Measurements from ENCODE around the gene GAK. TPM values are rescaled to one million over a fixed set of nuclear protein-coding genes. Genes with fewer than 3 reads are reported as not detected.
"Not testable (repeated sequence)": the region's sequence is repeated elsewhere in the genome, so short reads cannot be mapped to it uniquely, and the experiment has no call there.

The GAK gene
- polyA plus RNA-seq (18.4 to 25.3 TPM (median 19.4 TPM) in 3 replicates), polyA minus RNA-seq (34.8 to 48.1 TPM (median 46.7 TPM) in 3 replicates)
- 25.4 TPM for polyA plus RNA-seq (2011; ENCODE audit: low read depth)
- 11.3 and 19.6 TPM in 2 replicates for polyA plus RNA-seq (2011; cell fraction: cytosol; rRNA removed)
- polyA plus RNA-seq (2011; cell fraction: nucleus; rRNA removed): 69.7 and 92.6 TPM in 2 replicates
- polyA plus RNA-seq (2012; ENCODE audit: low replicate concordance): 38.4 and 49.3 TPM in 2 replicates
- polyA minus RNA-seq (2011; cell fraction: cytosol; rRNA and poly(A)+ RNA removed): 55.8 TPM
- 57.9 and 68.0 TPM in 2 replicates for polyA minus RNA-seq (2011; cell fraction: nucleus; rRNA and poly(A)+ RNA removed)

DNA sequence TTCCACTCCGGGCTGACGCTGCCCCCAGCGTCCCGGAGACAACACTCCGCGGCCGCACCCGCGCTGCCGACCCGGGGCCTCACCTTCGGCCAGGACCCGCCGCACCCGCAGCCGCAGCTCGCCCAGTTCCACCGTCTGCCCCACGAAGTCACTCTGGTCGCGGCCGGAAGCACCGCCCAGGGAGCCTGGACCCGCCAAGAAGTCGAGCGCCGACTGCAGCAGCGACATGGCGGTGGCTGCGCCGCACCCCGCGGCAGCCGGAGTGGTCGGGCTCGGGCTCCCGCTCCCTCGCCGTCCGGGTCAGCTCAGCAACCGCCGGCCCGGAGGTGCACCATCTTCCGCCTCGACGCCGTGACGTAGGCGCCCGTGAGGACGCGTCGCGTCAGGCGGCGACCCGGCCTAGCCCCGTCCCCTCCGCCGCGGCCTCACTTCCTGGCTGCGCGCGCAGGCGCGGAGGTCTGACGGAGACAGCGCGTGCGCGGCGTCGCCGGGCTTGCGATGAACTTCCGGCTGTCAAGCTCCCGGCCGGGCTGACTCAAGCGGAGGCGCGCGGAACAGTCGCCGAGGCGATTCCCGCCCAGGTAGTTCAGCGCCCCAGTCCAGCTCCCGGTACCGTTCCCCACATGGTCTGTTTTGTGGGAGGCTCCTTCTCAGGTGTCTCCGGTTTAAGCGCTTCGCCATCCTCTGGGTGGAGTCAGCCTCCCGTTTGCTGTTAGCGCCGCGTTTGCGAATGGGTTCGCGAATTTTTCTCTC is at the start of gene GAK, which contains the start of gene TMEM175:
TSS of gene GAK (minus strand) at position 357 of the 753 bp plus-strand sequence. CDS start at position 228, 129 bp downstream.
TSS of gene TMEM175 (plus strand) at position 501 of the 753 bp plus-strand sequence. CDS start 15,280 bp downstream, outside the sequence.
- H3K4me2 ChIP-seq (ENCODE audit: control insufficient read depth, extremely low read depth, insufficient read depth, low read depth, low read length): peak within 1 kb of the TSS; percentile 99
- H3K36me3 ChIP-seq (ENCODE audit: control insufficient read depth in 2 of 2, extremely low read depth in 1 of 2, insufficient read depth in 2 of 2, low read length in 2 of 2): peaks cover 0 to 4% of the 10 kb centered on the region in 2 experiments
- H2AFZ ChIP-seq (ENCODE audit: control insufficient read depth, low read length): peak within 1 kb of the TSS; percentile 95
- dilution Hi-C loops (cut with MboI; ENCODE audit: extremely low pct_ligation_motif_present, low sequenced_read_pairs): no loop called here
- peaks cover 50% of the 10 kb centered on the region for H3K79me2 ChIP-seq (ENCODE audit: control insufficient read depth, insufficient read depth, low read length)
- peaks cover 11% of the 10 kb centered on the region for H4K20me1 ChIP-seq (ENCODE audit: control insufficient read depth, extremely low read depth, insufficient read depth, low read length)
- peak within 1 kb of the TSS; percentile 74 to 81 (median 81) for H3K4me3 ChIP-seq (ENCODE audit: control insufficient read depth in 2 of 3, extremely low read depth in 1 of 3, insufficient read depth in 2 of 3, low read depth in 1 of 3, low read length in 3 of 3)
- H3K27me3 ChIP-seq (ENCODE audit: control insufficient read depth, extremely low read depth, insufficient read depth, low read length): no peaks in the 10 kb centered on the region
- H3K9ac ChIP-seq (ENCODE audit: control insufficient read depth, extremely low read depth, insufficient read depth, low read length): peak within 1 kb of the TSS; percentile 97
- peaks cover 2% of the 10 kb centered on the region for H3K9me1 ChIP-seq (ENCODE audit: control insufficient read depth, extremely low read depth, insufficient read depth, low read length)
- peak; percentile 77 for DNase-seq (ENCODE audit: low read depth, low spot score)
- H3K27ac ChIP-seq (ENCODE audit: control insufficient read depth, insufficient read depth, low read length): peak within 1 kb of the TSS; percentile 87
- no peak for FAIRE-seq
- H3K4me1 ChIP-seq (ENCODE audit: control insufficient read depth, extremely low read depth, insufficient read depth, low read length): peaks cover 22% of the 10 kb centered on the region
- no peaks in the 10 kb centered on the region for H3K9me3 ChIP-seq (ENCODE audit: control insufficient read depth, low read depth, low read length)
- TF ChIP-seq, protein P1, sequence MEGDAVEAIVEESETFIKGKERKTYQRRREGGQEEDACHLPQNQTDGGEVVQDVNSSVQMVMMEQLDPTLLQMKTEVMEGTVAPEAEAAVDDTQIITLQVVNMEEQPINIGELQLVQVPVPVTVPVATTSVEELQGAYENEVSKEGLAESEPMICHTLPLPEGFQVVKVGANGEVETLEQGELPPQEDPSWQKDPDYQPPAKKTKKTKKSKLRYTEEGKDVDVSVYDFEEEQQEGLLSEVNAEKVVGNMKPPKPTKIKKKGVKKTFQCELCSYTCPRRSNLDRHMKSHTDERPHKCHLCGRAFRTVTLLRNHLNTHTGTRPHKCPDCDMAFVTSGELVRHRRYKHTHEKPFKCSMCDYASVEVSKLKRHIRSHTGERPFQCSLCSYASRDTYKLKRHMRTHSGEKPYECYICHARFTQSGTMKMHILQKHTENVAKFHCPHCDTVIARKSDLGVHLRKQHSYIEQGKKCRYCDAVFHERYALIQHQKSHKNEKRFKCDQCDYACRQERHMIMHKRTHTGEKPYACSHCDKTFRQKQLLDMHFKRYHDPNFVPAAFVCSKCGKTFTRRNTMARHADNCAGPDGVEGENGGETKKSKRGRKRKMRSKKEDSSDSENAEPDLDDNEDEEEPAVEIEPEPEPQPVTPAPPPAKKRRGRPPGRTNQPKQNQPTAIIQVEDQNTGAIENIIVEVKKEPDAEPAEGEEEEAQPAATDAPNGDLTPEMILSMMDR (optimal IDR thresholded peaks at IDR 0.05 in 1 of 3, IDR thresholded peaks at IDR 0.05 in 1 of 3, conservative IDR thresholded peaks at IDR 0.05 in 1 of 3; ENCODE audit: extremely low read depth in 1 of 3, insufficient read depth in 2 of 3, low read length in 3 of 3): no peak

DNA sequence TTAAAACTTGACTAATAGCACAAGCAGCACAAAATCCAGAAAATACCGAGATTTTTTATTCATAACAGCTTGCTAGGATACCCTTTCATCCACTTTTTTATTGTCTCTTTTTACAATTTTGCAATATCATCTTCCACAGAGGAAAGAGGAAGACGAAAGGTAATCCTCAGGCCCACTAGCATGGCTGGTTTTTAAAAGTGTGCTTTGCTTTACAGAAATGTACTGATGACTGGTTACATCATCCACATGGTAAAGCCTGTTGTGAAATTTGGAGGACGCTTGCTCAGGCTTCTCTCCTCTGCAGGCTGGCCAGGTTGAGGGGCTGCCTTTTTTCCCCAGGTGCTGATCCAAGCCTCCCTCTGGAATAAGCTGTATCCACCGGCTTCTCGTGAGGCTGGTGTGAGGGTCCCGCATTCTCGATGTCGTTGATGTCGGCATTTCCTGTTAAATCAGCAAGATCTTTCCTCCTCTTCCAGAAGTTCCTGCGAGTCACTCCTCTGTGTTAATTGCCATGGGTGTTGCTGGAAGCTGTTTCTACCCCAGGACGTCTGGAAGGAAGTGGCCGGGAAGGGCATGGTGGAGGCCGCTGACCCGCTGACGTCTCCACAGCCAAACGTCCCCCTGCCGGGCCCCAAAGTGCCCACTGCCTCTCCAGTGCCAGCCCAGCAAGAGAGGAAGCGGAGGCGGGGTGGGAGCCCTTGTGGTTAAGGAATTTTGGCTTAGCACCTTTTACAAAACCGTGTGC is 47.0 kb upstream of the GAK start:
- Histone ChIP-seq H3K4me3 (ENCODE audit: control insufficient read depth in 2 of 3, extremely low read depth in 1 of 3, insufficient read depth in 2 of 3, low read depth in 1 of 3, low read length in 3 of 3) (no peak overlapping the region), H3K4me2 (ENCODE audit: control insufficient read depth, extremely low read depth, insufficient read depth, low read depth, low read length) (no peak overlapping the region), H2AFZ (ENCODE audit: control insufficient read depth, low read length) (no peak overlapping the region), H3K4me1 (ENCODE audit: control insufficient read depth, extremely low read depth, insufficient read depth, low read length) (no peaks in the 10 kb centered on the region), H3K27ac (ENCODE audit: control insufficient read depth, insufficient read depth, low read length) (no peak overlapping the region), H3K79me2 (ENCODE audit: control insufficient read depth, insufficient read depth, low read length) (no peaks in the 10 kb centered on the region), H3K27me3 (ENCODE audit: control insufficient read depth, extremely low read depth, insufficient read depth, low read length) (peaks cover 4% of the 10 kb centered on the region), H3K9ac (ENCODE audit: control insufficient read depth, extremely low read depth, insufficient read depth, low read length) (no peak overlapping the region), H3K9me1 (ENCODE audit: control insufficient read depth, extremely low read depth, insufficient read depth, low read length) (no peaks in the 10 kb centered on the region), H3K9me3 (ENCODE audit: control insufficient read depth, low read depth, low read length) (no peaks in the 10 kb centered on the region), H4K20me1 (ENCODE audit: control insufficient read depth, extremely low read depth, insufficient read depth, low read length) (no peaks in the 10 kb centered on the region), H3K36me3 (ENCODE audit: control insufficient read depth in 2 of 2, extremely low read depth in 1 of 2, insufficient read depth in 2 of 2, low read length in 2 of 2) (no peaks in the 10 kb centered on the region)
- dilution Hi-C loops (cut with MboI; ENCODE audit: extremely low pct_ligation_motif_present, low sequenced_read_pairs): no loop called here
- no peak for FAIRE-seq
- no peak for DNase-seq (ENCODE audit: low read depth, low spot score)
- no peak for TF ChIP-seq EZH2 (IDR thresholded peaks at IDR 0.05; ENCODE audit: low read length)
- TF ChIP-seq, protein P1 (optimal IDR thresholded peaks at IDR 0.05 in 1 of 3, IDR thresholded peaks at IDR 0.05 in 1 of 3, conservative IDR thresholded peaks at IDR 0.05 in 1 of 3; ENCODE audit: extremely low read depth in 1 of 3, insufficient read depth in 2 of 3, low read length in 3 of 3): no peak

DNA sequence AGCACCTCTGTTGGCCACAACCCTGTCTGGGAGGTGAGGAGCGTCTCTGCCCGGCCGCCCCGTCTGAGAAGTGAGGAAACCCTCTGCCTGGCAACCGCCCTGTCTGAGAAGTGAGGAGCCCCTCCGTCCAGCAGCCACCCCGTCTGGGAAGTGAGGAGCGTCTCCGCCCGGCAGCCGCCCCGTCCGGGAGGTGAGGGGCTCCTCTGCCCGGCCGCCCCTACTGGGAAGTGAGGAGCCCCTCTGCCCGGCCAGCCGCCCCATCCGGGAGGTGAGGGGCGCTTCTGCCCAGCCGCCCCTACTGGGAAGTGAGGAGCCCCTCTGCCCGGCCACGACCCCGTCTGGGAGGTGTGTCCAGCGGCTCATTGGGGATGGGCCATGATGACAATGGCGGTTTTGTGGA is 43.9 kb upstream of the GAK start:
- H4K20me1 ChIP-seq (ENCODE audit: control insufficient read depth, extremely low read depth, insufficient read depth, low read length); dilution Hi-C loops (cut with MboI; ENCODE audit: extremely low pct_ligation_motif_present, low sequenced_read_pairs); H3K27ac ChIP-seq (ENCODE audit: control insufficient read depth, insufficient read depth, low read length); H3K27me3 ChIP-seq (ENCODE audit: control insufficient read depth, extremely low read depth, insufficient read depth, low read length); H3K79me2 ChIP-seq (ENCODE audit: control insufficient read depth, insufficient read depth, low read length); FAIRE-seq; H3K9me1 ChIP-seq (ENCODE audit: control insufficient read depth, extremely low read depth, insufficient read depth, low read length); H3K9me3 ChIP-seq (ENCODE audit: control insufficient read depth, low read depth, low read length); H2AFZ ChIP-seq (ENCODE audit: control insufficient read depth, low read length); H3K9ac ChIP-seq (ENCODE audit: control insufficient read depth, extremely low read depth, insufficient read depth, low read length); H3K4me3 ChIP-seq (ENCODE audit: control insufficient read depth in 2 of 3, extremely low read depth in 1 of 3, insufficient read depth in 2 of 3, low read depth in 1 of 3, low read length in 3 of 3); H3K36me3 ChIP-seq (ENCODE audit: control insufficient read depth in 2 of 2, extremely low read depth in 1 of 2, insufficient read depth in 2 of 2, low read length in 2 of 2); H3K4me2 ChIP-seq (ENCODE audit: control insufficient read depth, extremely low read depth, insufficient read depth, low read depth, low read length); DNase-seq (ENCODE audit: low read depth, low spot score): not testable (repeated sequence)
- H3K4me1 ChIP-seq (ENCODE audit: control insufficient read depth, extremely low read depth, insufficient read depth, low read length): peaks cover 14% of the 10 kb centered on the region

Data from keratinocyte (primary cell).